Activated naive CD8-positive, alpha-beta T cell treated with anti-CD3 and anti-CD28 coated beads for 36 hours (primary cell): ENCODE measurements around the gene HOXD10. TPM values are rescaled to one million over a fixed set of nuclear protein-coding genes. Genes with fewer than 3 reads are reported as not detected.

Experiments
- DNase-seq: peaks from one replicate; pipeline ENCODE4 v3.0.0; 2021
- H3K27ac Mint-ChIP-seq: one replicate; pipeline ENCODE4 v1.8.0; 2022; ENCODE audit warnings: mild to moderate bottlenecking, moderate library complexity, mixed read lengths
- H3K27me3 Mint-ChIP-seq: one replicate; pipeline ENCODE4 v1.8.0; 2022; ENCODE audit warnings: mild to moderate bottlenecking, mixed read lengths
- H3K36me3 Mint-ChIP-seq: one replicate; pipeline ENCODE4 v1.8.0; 2021; ENCODE audit warnings: mild to moderate bottlenecking, mixed read lengths
- H3K4me1 Mint-ChIP-seq: one replicate; pipeline ENCODE4 v1.8.0; 2021; ENCODE audit warnings: mixed read lengths
- H3K4me3 Mint-ChIP-seq: one replicate; pipeline ENCODE4 v1.8.0; 2022; ENCODE audit warnings: mild to moderate bottlenecking, moderate library complexity, mixed read lengths
- H3K9me3 Mint-ChIP-seq: one replicate; pipeline ENCODE4 v1.8.0; 2022; ENCODE audit warnings: mixed read lengths
- total RNA-seq, 2 experiments: library from RNA; stranded (reverse); gene quantifications; one replicate each; pipeline ENCODE4 v1.2.3, GENCODE V29; 2021

HOXD10 gene
- total RNA-seq, 2 experiments from 2014 or later, result not detected

- Mint-ChIP-seq H3K36me3 (no peaks in the 10 kb centered on the region), H3K4me3 (peak overlapping the region; percentile 18), H3K27ac (no peak overlapping the region), H3K4me1 (peaks cover 18% of the 10 kb centered on the region), H3K27me3 (peaks cover 94% of the 10 kb centered on the region), H3K9me3 (peaks cover 3% of the 10 kb centered on the region)
- DNase-seq, result no peak
Measured at GRCh38 chr2:176158186-176158591, 41.6 kb downstream of the HOXD10 start.

GRCh38 chr2:176158855-176159662 is 42.5 kb downstream of the HOXD10 start:
- DNase-seq, result no peak
- Mint-ChIP-seq H3K4me1 (peaks cover 18% of the 10 kb centered on the region), H3K9me3 (peaks cover 9% of the 10 kb centered on the region), H3K4me3 (no peak overlapping the region), H3K36me3 (no peaks in the 10 kb centered on the region), H3K27me3 (peaks cover 95% of the 10 kb centered on the region), H3K27ac (no peak overlapping the region)

DNA sequence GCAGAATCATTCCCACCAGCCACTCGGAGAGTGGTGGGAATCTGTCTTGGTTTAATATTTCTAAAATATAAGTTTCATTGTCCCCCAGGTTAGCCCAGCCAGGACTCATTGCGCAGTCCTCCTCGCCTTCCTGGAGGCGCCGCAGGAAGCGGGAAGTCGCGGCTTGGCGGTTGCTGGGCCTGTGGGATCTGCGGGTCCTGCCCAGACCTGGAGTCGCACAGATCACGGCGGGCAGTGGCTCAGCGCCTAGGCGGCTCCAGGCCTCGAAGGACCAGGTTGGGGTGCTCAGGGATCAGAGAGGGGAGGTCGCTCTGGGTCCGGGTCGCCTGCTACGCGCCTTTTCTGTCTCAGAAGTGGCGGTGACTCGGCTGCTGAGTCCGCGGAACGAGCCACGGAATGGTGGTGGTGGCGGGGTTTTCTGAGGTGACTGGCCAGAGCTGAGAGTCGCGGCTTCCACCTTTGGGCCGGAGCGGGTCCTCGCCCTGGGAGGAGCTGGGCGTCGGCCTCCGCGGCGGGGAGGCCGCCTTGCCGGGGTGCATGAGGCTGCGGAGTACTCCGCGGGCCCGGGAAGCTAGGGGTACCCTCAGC is 43.2 kb downstream of the HOXD10 start:
- H3K4me3 Mint-ChIP-seq, result no peak overlapping the region
- H3K9me3 Mint-ChIP-seq, result peaks cover 12% of the 10 kb centered on the region
- H3K4me1 Mint-ChIP-seq, result peaks cover 22% of the 10 kb centered on the region
- H3K27ac Mint-ChIP-seq, result no peak overlapping the region
- no peaks in the 10 kb centered on the region for H3K36me3 Mint-ChIP-seq
- H3K27me3 Mint-ChIP-seq, result peaks cover 95% of the 10 kb centered on the region
- DNase-seq, result no peak

DNA sequence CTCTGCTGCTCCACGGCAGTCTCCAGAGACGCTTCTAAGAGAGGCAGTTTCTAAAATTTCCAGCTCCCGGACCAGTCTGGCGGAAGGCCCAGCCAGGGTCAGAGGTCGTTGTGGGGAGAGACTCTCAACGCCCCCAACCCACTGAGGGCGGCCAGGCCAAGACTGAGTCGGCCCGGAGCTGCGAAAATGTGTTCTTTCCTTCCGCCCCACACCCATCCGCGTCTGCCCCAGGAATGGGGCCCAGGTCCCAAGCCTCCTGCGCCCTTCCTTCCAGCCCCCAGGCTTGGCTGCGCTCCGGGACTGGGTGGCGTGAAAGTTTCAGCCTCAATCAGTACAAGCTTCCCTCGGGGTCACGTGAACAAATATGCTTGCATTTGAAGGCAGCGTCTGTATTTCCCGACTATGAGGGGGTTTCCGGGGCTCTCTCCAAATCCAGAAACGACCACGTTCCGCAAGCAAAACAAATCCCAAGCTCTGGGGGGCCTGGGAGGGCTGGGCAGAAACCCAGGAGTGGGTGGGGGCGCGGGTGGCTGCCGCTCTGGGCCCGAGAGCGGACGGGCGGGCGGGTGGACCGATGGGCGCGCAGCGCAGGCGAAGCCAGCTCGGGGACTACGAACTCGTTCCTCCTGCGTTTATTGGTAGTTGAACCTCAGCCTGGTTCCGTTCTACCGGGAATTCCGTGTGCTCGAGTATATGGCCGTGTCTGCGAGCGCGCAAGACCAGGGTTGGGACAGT is 43.8 kb downstream of the HOXD10 start:
- no peak overlapping the region for H3K27ac Mint-ChIP-seq
- H3K4me3 Mint-ChIP-seq, result no peak overlapping the region
- peaks cover 12% of the 10 kb centered on the region for H3K9me3 Mint-ChIP-seq
- H3K27me3 Mint-ChIP-seq, result peaks cover 95% of the 10 kb centered on the region
- no peaks in the 10 kb centered on the region for H3K36me3 Mint-ChIP-seq
- DNase-seq, result no peak
- peaks cover 22% of the 10 kb centered on the region for H3K4me1 Mint-ChIP-seq

DNA sequence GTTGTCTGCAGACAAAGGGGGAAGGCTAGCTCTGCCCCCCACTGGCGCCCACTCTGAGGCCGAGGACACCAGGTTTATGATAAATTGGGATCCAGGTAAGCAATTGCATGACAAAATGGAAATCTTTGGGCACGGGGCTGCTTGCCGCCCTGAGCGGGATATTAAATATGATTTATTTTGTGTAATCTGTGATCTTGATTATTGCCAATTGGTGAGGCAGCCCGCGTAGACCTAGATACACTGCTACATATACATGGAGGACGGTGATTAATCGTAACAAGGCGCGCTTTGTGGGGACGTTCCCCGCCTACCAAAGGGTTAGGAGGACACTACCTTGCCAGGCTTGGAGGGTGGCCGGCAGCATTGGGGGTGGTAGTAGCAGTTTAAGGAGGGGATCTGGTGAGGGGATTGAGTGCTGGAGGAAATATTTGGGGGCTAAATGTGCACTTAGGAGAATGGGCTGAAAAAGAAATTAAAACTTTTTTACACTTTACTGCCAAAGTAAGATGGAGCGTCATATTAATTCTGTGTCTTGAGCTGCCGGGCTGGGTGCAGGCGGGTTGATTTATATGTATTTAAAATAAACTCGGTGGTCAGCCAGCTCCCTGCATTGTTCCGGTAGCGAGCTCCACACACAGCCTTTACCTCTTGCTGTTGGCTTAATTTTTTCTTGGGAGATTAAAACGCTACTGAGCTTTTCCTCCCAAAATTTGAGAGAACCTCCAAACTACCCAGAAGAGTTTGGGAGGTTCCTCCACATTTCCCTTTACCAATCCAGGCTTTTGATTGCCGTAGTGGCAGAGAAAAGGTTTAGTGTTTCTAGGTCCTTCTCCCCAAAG is 44.6 kb downstream of the HOXD10 start:
- no peak overlapping the region for H3K4me3 Mint-ChIP-seq
- H3K36me3 Mint-ChIP-seq, result no peaks in the 10 kb centered on the region
- no peak for DNase-seq
- no peak overlapping the region for H3K27ac Mint-ChIP-seq
- peaks cover 22% of the 10 kb centered on the region for H3K4me1 Mint-ChIP-seq
- H3K9me3 Mint-ChIP-seq, result peaks cover 12% of the 10 kb centered on the region
- H3K27me3 Mint-ChIP-seq, result peaks cover 95% of the 10 kb centered on the region

DNA sequence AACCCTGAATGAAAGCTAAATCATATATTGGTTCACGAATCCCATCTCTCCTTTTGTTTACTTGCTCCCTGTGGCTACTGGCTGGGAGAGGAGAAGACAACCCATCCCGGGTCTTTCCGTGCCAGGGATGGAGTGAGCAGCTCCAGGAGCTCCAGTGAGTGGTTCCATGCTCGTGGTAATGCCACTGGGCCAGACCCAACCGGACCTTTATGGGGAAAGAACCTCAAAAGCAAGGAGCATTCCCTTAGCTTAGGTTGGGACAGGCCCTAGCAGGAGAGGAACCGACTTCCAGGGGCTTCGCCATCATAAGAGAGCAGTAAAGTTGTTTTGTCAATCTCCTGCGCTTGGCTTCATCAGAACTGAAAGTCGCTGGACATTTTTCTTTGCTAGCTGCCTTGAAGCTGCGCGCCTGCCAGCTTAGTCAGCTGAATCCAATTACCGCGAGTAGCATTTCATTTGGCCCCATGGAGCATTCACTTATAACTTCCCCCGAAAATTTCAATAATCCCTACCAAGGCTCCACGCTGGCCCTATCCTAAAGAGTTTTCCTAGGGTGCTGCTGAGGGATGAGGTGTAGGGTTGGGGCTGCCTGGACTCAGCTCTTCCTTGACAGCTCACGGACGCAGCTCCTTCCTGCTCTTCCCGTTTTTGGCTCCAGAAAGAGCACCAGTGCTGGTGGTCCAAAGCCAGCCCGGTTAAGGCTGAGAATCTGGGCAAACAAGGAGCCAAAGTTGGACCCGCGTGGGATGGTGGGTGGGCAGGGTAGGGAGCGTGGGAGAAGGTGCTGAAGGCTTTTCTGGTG is 45.4 kb downstream of the HOXD10 start:
- Mint-ChIP-seq H3K9me3 (peaks cover 12% of the 10 kb centered on the region), H3K27ac (no peak overlapping the region), H3K36me3 (no peaks in the 10 kb centered on the region), H3K4me3 (no peak overlapping the region), H3K4me1 (peaks cover 22% of the 10 kb centered on the region), H3K27me3 (peaks cover 95% of the 10 kb centered on the region)
- no peak for DNase-seq

GRCh38 chr2:176162911-176163671 is 46.5 kb downstream of the HOXD10 start:
- H3K27me3 Mint-ChIP-seq, result peaks cover 97% of the 10 kb centered on the region
- H3K9me3 Mint-ChIP-seq, result peaks cover 12% of the 10 kb centered on the region
- DNase-seq, result no peak
- no peak overlapping the region for H3K27ac Mint-ChIP-seq
- no peaks in the 10 kb centered on the region for H3K36me3 Mint-ChIP-seq
- peaks cover 16% of the 10 kb centered on the region for H3K4me1 Mint-ChIP-seq
- no peak overlapping the region for H3K4me3 Mint-ChIP-seq

DNA sequence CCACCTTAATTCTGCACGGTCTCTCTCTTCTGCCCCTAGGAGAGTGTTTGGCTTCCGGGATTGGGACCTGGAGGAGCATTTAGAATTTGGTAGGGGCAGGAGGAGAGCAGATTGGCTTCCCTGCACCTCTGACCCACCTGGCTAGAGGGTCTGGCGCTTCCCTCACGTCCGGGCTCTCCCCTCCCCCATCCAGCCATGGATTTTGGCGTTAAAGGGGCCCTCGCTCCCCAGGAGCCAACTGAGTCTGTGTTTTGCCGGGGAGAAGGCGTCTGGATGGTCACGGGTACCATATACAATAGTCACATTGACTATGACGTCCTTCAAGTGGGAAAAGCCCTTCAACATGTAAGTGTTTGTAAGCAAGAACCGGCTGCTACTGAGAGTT is 47.1 kb downstream of the HOXD10 start:
- Mint-ChIP-seq H3K36me3 (no peaks in the 10 kb centered on the region), H3K4me3 (no peak overlapping the region), H3K9me3 (peaks cover 12% of the 10 kb centered on the region), H3K4me1 (peaks cover 13% of the 10 kb centered on the region), H3K27me3 (peaks cover 96% of the 10 kb centered on the region), H3K27ac (no peak overlapping the region)
- no peak for DNase-seq

GRCh38 chr2:176164201-176164600 is 47.6 kb downstream of the HOXD10 start:
- Mint-ChIP-seq H3K9me3 (peaks cover 12% of the 10 kb centered on the region), H3K27ac (no peak overlapping the region), H3K27me3 (peaks cover 95% of the 10 kb centered on the region), H3K36me3 (no peaks in the 10 kb centered on the region), H3K4me1 (peaks cover 13% of the 10 kb centered on the region), H3K4me3 (no peak overlapping the region)
- no peak for DNase-seq

DNA sequence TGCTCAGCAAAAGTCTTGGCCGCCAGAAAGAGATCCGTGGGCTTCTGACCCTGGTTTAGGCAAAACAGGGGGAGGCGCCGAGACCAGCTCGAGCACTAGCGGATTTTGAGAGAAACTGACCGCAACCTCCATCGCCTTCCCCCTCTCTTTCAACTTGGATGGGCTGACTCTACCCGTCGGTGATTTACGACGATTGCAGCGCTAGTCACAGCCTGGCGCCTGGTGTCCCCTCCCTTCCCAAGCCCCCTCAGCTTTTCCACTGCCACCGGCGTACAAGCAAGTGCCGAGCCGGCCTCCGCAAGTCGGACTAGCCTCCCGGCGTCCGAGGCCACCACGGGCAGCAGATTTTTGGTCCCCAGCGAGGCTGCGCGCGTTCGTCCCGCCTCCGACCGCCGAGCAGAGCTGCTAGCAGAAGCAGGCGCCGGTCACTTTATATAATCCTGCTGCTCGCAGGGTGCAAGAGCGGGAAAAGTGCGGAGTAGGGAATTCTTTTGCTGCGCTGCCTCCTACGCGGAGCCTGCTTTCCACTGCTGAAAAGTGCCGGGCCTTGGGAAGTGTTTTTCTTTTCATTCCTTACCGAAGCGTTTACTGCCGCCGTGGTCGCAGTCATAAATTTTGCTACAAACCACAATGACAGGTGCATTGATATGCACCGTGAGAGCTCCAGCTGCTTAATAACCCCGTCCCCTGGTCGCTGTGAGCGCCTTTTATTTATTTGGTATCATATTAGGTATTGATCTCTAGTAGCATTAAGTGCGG is 48.2 kb downstream of the HOXD10 start:
- no peak overlapping the region for H3K27ac Mint-ChIP-seq
- H3K4me1 Mint-ChIP-seq, result peaks cover 11% of the 10 kb centered on the region
- H3K9me3 Mint-ChIP-seq, result peaks cover 12% of the 10 kb centered on the region
- H3K4me3 Mint-ChIP-seq, result peak overlapping the region; percentile 2
- H3K27me3 Mint-ChIP-seq, result peaks cover 95% of the 10 kb centered on the region
- DNase-seq, result no peak
- no peaks in the 10 kb centered on the region for H3K36me3 Mint-ChIP-seq

DNA sequence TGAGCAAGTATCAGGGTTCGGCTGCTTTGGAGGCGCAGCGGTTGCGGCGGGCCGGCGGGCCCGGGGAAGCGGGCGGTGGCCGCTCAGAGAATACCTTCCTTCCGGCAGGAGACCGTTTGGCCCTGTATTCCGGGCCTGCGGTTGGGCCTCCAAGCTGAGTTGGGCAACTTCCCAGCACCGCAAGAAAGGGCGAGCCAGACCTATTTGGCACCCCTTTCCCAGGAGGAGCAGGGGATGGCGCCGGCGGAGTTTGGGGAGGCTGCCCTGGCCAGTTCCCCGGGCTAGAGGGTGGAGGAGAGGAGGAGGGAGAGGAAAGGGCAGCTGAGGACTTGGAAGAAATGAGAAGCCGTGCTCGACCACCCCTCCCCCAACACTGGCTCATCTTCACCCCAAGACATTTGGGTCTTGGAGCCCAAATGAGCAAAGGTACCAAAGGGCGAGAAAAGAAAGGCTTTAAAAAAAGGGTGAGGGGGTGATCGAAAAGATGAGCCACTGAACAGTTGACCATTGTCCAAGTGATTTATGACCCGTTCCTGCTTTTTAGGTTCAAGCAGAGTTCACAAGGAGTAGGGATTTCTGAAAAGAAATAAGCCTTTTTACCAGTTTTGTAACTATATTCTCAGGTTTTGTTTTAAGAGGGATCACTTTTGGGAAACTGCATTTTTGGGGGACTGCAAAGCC is 48.9 kb downstream of the HOXD10 start:
- peaks cover 95% of the 10 kb centered on the region for H3K27me3 Mint-ChIP-seq
- no peak for DNase-seq
- no peak overlapping the region for H3K27ac Mint-ChIP-seq
- peaks cover 12% of the 10 kb centered on the region for H3K9me3 Mint-ChIP-seq
- no peak overlapping the region for H3K4me3 Mint-ChIP-seq
- peaks cover 11% of the 10 kb centered on the region for H3K4me1 Mint-ChIP-seq
- H3K36me3 Mint-ChIP-seq, result no peaks in the 10 kb centered on the region

GRCh38 chr2:176166272-176166671 is 49.7 kb downstream of the HOXD10 start:
- Mint-ChIP-seq H3K9me3 (peaks cover 12% of the 10 kb centered on the region), H3K27me3 (peaks cover 95% of the 10 kb centered on the region), H3K4me1 (peaks cover 7% of the 10 kb centered on the region), H3K4me3 (no peak overlapping the region), H3K27ac (no peak overlapping the region), H3K36me3 (no peaks in the 10 kb centered on the region)
- no peak for DNase-seq
